ENCODE measurements around the gene LARP1. TPM values are rescaled to one million over a fixed set of nuclear protein-coding genes. Genes with fewer than 3 reads are reported as not detected.

Gene LARP1
- total and polyA plus RNA-seq, 9 of the 15 experiments (the other 6 are each of a cell fraction or from before 2014, with no cell fraction given) = 22.6 to 300 (median 92.0) TPM

GRCh38 chr5:154754460-154755360 lies 467 bp upstream of the LARP1 start (continued):
- TF ChIP-seq NKRF (IDR thresholded peaks at IDR 0.05; ENCODE audit: borderline replicate concordance) (peak; percentile 87), BDP1 (IDR thresholded peaks at IDR 0.05; ENCODE audit: insufficient read depth, insufficient read length) (no peak), NFATC3 (IDR thresholded peaks at IDR 0.05) (no peak), ZNF395 (CRISPR knock-in tag; IDR thresholded peaks at IDR 0.05) (no peak; the same call in 1 of the 2 replicates), SRSF3 (IDR thresholded peaks at IDR 0.05; ENCODE audit: insufficient read depth, low read length) (no peak), ZBTB2 (IDR thresholded peaks at IDR 0.05) (0 out of 2 replicates have a peak, but pooled peaks have one; percentile 73), UBTF (IDR thresholded peaks at IDR 0.05; ENCODE audit: borderline replicate concordance in 1 of 2, low read depth in 2 of 2, low read length in 2 of 2) (peak in 1 of 2 experiments; percentile 57; a peak in 1 of 4 replicates), FOXP4 (CRISPR knock-in tag; IDR thresholded peaks at IDR 0.05; ENCODE audit: borderline replicate concordance) (peak; percentile 99), ZNF609 (CRISPR knock-in tag; IDR thresholded peaks at IDR 0.05; ENCODE audit: borderline replicate concordance) (peak; percentile 77; the same call in 1 of the 2 replicates)
